OCI-LY3 (cell line): ENCODE results near the gene BEX3.

Source experiments
- EZH2phosphoT487 ChIP-seq: fragments of 200-600 bp; shearing (Covaris generic); IDR thresholded peaks from 2 replicates; pipeline ENCODE4 v1.6.1; 2018; ENCODE audit warnings: antibody characterized with exemption, mixed run types, low read depth
- TF ChIP-seq, protein P1 (sequence below): fragments of 200-600, 300-600 bp; sonication (generic); IDR thresholded peaks from 2 replicates; pipeline ENCODE4 v1.5.1; 2014; ENCODE audit warnings: antibody characterized with exemption, low read length, low read depth

DNA sequence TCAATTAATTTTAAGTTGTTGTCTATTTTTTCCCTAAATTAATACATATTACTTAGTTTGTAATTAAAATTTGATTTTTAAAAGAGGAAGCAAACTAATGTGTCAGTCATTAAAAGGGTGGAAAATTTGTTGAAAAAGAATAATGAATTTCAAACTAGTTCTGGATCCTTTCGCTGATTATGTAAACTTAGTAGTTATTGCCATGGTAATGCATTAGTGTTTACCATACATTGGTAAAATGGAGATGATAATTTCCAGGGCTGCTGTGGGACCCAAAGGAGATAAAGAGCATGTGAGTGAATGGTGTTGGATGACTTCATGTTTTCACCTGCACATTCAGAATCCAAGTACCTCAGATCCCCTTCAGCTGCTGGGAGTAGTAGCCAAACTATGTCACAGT is 6.5 kb downstream of the BEX3 start:
- TF ChIP-seq, protein P1, sequence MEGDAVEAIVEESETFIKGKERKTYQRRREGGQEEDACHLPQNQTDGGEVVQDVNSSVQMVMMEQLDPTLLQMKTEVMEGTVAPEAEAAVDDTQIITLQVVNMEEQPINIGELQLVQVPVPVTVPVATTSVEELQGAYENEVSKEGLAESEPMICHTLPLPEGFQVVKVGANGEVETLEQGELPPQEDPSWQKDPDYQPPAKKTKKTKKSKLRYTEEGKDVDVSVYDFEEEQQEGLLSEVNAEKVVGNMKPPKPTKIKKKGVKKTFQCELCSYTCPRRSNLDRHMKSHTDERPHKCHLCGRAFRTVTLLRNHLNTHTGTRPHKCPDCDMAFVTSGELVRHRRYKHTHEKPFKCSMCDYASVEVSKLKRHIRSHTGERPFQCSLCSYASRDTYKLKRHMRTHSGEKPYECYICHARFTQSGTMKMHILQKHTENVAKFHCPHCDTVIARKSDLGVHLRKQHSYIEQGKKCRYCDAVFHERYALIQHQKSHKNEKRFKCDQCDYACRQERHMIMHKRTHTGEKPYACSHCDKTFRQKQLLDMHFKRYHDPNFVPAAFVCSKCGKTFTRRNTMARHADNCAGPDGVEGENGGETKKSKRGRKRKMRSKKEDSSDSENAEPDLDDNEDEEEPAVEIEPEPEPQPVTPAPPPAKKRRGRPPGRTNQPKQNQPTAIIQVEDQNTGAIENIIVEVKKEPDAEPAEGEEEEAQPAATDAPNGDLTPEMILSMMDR: no peak
- TF ChIP-seq EZH2phosphoT487: no peak
